Retinal pigment epithelial cell (primary cell): ENCODE measurements around the gene MAML3.

Experiments
- DNase-seq: peaks from one replicate; pipeline ENCODE4 v3.0.0-alpha.2; 2010; ENCODE audit warnings: low read depth
- H3K4me3 ChIP-seq: 2 replicates; pipeline ENCODE4 v1.5.1; 2011; ENCODE audit warnings: mild to moderate bottlenecking, low read length, control low read depth, moderate library complexity
- TF ChIP-seq, protein P1 (sequence below): conservative IDR thresholded peaks from 2 replicates; pipeline ENCODE4 v1.5.1; 2011; ENCODE audit warnings: low read depth, low read length, control low read depth, inconsistent platforms

MAML3 gene

DNA sequence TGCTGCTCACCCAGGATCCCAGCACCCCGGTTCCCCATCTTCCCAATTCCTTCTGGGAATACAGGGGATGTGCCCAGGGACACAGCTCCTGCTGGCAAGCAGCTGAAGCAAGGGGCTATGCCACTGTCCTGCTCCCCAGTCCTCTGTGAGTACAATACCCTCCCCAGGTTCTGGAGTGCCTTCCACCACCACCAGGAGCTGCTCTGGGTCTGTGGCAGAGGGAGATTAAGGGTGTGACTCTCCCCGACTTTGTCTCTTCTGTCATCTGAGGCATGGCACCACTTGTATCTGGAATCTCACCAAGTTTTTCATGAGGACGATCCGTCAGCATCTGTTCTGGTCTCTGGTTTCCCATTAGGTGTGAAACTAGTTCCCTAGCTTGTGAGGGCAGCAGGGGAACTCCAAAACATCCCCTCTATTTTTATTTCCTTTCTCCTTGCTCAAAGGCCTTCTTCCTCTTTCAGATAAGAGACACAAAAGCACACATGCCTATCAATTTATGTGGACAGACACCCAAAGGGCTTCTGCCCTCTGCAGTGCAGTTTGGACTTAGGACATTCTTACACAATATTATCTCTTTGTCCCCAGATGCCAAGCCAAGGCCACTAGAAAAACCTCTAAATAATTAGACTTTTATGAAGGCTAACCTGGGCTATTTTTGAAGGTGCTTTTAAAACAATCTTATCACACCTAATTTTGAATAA, 461.5 kb downstream of the MAML3 start:
- TF ChIP-seq, protein P1, sequence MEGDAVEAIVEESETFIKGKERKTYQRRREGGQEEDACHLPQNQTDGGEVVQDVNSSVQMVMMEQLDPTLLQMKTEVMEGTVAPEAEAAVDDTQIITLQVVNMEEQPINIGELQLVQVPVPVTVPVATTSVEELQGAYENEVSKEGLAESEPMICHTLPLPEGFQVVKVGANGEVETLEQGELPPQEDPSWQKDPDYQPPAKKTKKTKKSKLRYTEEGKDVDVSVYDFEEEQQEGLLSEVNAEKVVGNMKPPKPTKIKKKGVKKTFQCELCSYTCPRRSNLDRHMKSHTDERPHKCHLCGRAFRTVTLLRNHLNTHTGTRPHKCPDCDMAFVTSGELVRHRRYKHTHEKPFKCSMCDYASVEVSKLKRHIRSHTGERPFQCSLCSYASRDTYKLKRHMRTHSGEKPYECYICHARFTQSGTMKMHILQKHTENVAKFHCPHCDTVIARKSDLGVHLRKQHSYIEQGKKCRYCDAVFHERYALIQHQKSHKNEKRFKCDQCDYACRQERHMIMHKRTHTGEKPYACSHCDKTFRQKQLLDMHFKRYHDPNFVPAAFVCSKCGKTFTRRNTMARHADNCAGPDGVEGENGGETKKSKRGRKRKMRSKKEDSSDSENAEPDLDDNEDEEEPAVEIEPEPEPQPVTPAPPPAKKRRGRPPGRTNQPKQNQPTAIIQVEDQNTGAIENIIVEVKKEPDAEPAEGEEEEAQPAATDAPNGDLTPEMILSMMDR: peak; percentile 38
- H3K4me3 ChIP-seq: no peak overlapping the region
- DNase-seq: no peak

DNA sequence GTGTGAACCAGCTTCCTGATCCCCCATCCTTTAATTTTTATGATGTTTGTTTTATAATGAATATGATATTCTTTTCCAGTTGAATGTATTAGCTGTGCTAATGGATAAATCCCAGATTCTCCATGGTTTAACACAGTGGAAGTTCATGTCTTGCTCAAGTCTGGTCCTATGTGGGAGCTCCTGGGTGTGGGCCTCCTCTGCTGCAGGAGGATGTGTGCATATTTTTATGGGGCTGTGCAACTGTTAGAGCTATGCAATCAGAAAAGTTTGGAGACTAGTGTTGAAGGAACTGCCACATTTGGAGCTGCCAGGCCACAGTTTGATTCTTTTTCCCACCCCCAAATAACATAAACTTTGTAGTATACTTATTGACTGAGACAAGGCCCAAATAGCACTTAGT, 463.6 kb downstream of the MAML3 start:
- TF ChIP-seq, protein P1: no peak
- H3K4me3 ChIP-seq: no peak overlapping the region
- no peak for DNase-seq

DNA sequence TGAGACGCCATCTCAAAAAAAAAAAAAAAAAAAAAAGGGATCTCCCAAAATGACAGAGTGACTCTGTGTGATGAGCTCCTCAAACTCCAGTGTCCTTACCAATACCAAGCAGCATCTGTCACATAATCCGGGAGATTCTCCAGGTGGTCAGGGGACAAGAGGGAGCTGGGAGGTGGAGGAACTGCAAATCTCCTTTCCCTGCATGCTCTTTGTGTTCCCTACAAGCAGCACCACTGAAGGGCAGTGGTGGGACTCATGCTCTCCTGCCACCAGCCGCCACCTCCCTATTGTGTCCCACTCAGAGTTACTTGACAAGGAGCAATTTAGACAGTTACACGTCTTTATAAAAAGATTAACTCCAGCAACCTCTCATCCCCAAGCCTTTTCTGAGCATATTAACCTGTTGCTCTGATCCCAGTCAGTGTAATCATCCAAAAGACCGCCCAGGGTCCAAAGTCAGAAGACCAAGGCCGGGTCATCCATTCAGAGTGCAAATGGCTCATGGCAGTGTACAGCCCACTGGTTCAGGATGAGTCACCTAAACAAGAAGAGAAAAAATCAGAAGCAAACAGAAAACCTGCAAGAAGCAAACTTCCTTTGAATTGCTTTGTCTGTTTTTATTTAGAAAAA, 464.8 kb downstream of the MAML3 start:
- DNase-seq: no peak
- TF ChIP-seq, protein P1: no peak
- no peak overlapping the region for H3K4me3 ChIP-seq

DNA sequence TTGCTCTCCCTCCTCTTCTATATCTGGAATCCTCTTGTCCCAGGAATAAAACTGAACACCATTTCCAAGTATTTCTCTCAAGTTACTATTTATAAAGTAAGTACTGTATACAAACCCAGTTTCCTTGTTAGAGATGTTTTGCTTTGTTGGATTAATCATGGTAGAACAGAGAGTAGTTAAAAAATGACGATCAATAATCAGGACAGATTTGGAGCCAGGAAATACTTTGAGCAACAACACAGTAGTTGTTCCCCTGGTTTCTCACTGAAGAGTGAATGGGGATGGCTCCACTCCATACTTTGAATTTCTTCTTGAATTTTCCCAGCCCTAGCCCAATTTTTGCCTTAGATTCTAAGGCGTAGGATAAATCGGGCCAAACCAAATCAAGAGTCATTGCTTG, 467.0 kb downstream of the MAML3 start:
- DNase-seq: no peak
- TF ChIP-seq, protein P1: no peak
- H3K4me3 ChIP-seq: no peak overlapping the region

DNA sequence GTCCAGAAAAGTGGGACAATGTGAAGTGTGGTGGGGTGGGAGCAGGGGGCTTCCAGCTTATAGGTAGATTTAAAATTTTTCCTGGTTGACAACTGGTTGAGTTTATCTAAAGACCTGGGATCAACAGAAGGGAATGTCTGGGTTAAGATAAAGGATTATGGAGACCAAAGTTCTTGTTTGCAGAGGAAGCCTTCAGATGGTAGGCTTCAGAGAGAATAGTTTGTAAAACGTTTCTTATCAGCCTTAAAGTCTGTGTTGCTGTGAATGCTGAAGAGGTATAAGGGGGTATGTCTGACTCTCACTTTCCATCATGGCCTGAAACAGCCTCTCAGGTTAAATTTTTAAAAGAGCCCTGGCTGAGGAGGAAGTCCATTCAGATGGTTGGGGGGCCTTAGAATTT, 467.9 kb downstream of the MAML3 start:
- TF ChIP-seq, protein P1: no peak
- H3K4me3 ChIP-seq: no peak overlapping the region
- DNase-seq: no peak

DNA sequence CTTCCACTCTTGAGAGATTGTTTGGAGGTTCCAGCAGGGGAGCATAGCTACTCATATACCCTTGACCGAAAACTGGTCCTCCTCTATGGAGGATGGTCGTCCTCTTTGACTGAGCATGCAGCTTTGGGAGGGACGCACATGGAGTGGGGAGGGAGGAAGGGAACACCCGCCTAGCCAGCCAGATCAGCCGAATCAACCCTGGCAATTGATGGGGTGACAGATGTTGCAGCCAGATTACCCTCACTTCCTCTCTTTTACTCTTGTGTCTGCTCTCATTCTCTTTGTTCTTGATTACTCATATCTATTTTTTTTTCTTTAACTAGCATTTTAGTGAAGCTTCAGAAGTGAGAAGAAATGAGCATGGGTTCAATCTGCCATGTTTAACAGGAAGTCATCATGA, 468.8 kb downstream of the MAML3 start:
- H3K4me3 ChIP-seq: no peak overlapping the region
- DNase-seq: no peak
- TF ChIP-seq, protein P1: no peak

DNA sequence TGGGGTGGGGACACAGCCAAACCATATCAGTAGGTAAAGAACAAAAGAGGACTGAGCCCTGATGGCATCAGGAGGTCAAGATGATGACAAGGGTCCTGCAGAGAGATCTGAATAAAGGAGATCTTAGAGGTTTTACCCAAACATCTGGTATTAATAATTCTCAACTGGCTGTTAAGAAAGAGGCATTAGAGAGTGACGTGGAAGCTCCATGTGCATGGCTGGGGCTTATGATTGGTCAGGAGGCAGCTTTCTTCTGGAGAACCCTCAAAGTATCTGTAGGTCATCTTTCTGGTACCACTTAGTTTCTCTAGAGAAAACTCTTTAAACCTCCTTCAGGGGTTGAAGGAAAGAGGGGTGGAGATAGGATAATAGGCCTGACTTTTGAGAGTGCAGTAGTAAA, 469.6 kb downstream of the MAML3 start:
- H3K4me3 ChIP-seq: no peak overlapping the region
- TF ChIP-seq, protein P1: no peak
- DNase-seq: no peak
